AG04449 (cell line): ENCODE results near the gene SH3PXD2A.

Source experiments
- CTCF ChIA-PET: fragments of 350-600 bp; formaldehyde crosslinking; extraction: SDS; loops from one replicate; lab custom pipeline; 2021; ENCODE audit warnings: antibody characterized with exemption; lab: Yijun Ruan, JAX
- POLR2A ChIA-PET: fragments of 400-600, 350-600 bp; formaldehyde crosslinking; extraction: SDS; loops from one replicate; lab custom pipeline; 2020; ENCODE audit warnings: antibody characterized with exemption, inconsistent platforms; lab: Yijun Ruan, JAX
- DNase-seq: peaks from one replicate; pipeline ENCODE4 v3.0.0-alpha.2; 2010; ENCODE audit warnings: low read depth, low spot score
- H3K4me3 ChIP-seq: 2 replicates; pipeline ENCODE4 v1.5.1; 2011; ENCODE audit warnings: low read depth, mild to moderate bottlenecking, control low read depth, low read length
- TF ChIP-seq, protein P1 (sequence below): IDR thresholded peaks from one replicate; pipeline ENCODE4 v1.5.1; 2011; ENCODE audit warnings: mild to moderate bottlenecking, moderate library complexity, low read length, control low read depth, inconsistent platforms; ENCODE audit not compliant: insufficient read depth; ENCODE audit errors: missing control alignments

Gene SH3PXD2A

DNA sequence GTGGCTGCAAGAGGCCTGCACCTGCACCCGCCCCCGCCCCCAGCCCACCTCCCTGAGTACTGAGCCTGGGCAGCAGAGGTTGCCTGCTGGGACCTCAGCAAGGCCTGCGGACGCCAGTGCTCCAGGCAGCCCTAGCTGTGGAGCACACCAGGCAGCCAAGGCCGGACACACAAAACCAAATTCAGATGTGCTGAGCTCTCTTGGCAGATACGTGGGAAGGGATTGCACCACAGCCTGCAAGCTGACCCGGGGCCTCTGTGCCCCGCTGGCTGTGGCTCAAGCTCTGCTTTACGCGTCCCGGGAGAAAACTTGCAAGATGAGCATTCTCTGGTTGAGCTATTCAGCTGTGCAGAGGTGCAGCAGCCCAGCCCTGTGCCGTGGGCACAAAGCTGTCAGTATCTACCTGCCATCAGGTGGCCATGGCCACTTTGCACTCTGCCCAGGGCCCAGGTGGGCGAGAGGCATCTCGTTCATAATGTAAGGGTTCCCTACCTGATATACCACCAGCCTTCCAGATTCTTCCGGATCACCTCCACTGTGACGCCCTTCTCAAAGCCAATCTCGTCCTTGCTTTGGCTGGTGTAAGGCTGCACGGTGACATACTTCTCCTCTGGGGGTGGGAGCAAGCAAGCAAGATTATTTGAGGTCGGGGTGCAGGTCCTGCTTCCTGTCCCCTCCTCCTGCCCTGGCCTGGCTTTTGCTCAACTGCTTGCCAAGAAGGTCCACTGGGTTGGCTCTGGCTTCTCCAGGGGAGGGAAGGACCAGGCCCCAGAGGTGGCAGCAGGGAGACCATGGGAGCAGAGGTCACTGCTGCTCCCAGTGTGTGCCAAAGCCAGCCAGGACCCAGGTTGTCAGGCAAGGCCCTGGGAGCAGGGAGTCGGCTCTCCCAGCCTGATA is 238.4 kb downstream of the SH3PXD2A start:
- DNase-seq, result peak; percentile 57
- POLR2A ChIA-PET, result no interaction called here
- no peak overlapping the region for H3K4me3 ChIP-seq
- TF ChIP-seq, protein P1, sequence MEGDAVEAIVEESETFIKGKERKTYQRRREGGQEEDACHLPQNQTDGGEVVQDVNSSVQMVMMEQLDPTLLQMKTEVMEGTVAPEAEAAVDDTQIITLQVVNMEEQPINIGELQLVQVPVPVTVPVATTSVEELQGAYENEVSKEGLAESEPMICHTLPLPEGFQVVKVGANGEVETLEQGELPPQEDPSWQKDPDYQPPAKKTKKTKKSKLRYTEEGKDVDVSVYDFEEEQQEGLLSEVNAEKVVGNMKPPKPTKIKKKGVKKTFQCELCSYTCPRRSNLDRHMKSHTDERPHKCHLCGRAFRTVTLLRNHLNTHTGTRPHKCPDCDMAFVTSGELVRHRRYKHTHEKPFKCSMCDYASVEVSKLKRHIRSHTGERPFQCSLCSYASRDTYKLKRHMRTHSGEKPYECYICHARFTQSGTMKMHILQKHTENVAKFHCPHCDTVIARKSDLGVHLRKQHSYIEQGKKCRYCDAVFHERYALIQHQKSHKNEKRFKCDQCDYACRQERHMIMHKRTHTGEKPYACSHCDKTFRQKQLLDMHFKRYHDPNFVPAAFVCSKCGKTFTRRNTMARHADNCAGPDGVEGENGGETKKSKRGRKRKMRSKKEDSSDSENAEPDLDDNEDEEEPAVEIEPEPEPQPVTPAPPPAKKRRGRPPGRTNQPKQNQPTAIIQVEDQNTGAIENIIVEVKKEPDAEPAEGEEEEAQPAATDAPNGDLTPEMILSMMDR, result no peak
- CTCF ChIA-PET, result interaction anchor here (1.0 to 12.5 kb wide), 4 partner anchors 10 to 69 kb away, joined by 3 to 133 read pairs (median 10); no protein-coding TSS in a partner anchor

DNA sequence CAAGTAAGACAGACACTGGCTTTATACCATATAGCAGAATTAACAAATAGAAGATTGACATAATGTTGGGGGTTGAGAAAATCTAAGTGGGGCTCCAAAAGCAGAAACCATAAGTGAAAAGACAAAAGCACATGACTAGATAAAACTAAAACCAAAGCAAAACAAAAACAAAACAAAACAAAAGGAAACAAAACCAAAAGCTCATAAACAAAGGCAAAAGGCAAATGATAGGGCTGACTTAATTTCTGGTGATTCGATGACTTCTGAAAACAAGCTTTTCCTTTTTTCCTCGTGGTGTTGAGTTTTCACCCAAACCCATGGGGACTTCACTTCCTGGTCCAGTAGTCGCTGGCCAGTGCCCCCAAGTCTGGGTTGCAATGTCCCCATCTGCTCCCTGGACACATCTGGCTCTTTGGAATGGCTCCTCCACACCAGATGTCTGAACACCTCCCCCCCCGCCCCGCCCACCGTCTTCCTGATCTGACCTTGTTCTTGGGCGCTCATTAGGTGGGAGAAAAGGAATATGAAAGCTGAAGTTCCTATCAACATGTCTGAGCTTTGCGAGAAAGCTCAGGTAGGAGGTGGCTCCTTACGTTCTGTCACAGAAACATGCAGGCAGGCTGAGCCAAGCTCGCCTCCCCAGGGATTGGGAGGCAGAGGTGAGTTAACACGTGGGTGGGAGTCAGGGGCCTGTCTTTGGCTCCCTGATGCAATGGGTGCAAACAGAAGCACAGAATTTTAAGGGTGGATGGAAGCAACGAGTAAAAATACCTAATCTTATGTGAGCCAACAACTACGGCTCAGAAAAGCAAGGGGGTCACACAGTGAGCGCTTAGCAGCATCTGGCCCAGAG is 240.8 kb downstream of the SH3PXD2A start:
- TF ChIP-seq, protein P1, result no peak
- H3K4me3 ChIP-seq, result no peak overlapping the region
- ChIA-PET CTCF (interaction anchor here (1.2 to 12.5 kb wide), 9 partner anchors 9 to 99 kb away, joined by 3 to 133 read pairs (median 5); no protein-coding TSS in a partner anchor), POLR2A (interaction anchor here (0.5 to 1.3 kb wide), 2 partner anchors 14 to 46 kb away, joined by 3 to 6 read pairs; no protein-coding TSS in a partner anchor)
- no peak for DNase-seq

DNA sequence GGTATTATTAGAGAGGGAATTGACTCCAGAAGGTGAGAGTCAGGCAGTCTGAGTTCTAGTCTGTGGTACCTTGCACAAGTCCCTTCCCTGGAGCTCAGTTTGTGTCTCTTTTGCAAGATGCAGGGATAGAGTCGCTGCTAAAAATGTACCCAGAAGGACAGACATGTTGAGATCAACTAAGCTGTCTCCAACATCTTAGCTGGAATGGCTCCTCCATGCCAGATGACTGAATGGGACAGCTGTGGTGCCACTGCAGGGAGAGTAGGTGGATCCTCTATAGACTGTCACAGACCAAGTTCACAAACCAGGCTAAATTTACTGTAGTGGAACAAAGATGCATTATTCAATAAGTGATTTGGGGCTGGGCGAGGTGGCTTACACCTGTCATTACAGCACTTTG is 241.8 kb downstream of the SH3PXD2A start:
- DNase-seq, result no peak
- CTCF ChIA-PET, result interaction anchor here (1.9 to 12.5 kb wide), 4 partner anchors 8 to 72 kb away, joined by 5 to 133 read pairs (median 16); no protein-coding TSS in a partner anchor
- TF ChIP-seq, protein P1, result no peak
- POLR2A ChIA-PET, result interaction anchor here (0.6 kb wide), 1 partner anchor 41 kb away, joined by 3 read pairs; no protein-coding TSS in a partner anchor
- no peak overlapping the region for H3K4me3 ChIP-seq

DNA sequence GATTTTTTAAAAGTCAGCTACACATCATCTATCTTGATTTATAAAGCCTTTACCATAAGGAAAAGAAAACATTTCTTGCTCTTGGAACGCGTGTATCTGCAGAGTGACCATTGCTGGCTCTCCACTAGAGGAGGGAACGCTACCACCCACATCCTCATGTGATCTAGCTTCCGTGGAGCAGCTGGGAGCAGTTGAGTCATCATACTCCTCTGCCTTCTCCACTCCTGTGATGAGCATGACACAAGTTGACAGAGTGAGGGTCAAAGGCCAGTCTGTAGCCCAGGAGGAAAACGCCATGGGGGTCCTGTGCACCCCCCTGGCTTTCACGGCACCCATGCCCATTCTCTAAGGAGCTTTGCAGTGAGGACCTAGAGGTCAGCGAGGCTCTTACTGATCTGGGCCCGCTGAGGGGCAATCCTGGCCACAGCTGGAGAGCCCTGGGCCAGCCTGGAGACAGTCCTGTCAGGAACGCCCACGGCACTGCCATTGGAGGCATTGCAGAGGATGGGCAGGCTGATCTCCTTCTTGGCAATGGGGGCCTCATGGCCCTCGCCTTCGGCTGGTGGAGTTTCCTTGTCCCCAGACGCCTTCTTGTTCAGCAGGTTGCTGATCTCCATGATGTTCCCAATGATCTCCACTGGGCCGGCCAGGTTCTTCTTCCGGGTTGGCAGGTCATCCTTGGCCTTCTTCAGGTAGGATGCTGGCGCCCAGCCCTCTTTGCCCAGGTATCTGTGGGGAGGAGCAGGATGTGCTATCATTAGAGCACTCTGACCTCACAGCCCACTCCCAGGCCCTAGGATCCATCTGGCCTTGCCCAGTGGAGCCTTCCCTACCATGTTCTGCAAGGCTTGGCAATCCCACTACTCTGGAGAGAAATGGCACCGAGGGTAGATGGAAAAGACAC is 242.7 kb downstream of the SH3PXD2A start:
- ChIA-PET POLR2A (interaction anchor here (0.6 kb wide), 1 partner anchor 10 kb away, joined by 3 read pairs; no protein-coding TSS in a partner anchor), CTCF (interaction anchor here (0.6 to 12.5 kb wide), 12 partner anchors 7 to 84 kb away, joined by 3 to 133 read pairs (median 4); no protein-coding TSS in a partner anchor)
- TF ChIP-seq, protein P1, result no peak
- no peak overlapping the region for H3K4me3 ChIP-seq
- peak; percentile 31 for DNase-seq

DNA sequence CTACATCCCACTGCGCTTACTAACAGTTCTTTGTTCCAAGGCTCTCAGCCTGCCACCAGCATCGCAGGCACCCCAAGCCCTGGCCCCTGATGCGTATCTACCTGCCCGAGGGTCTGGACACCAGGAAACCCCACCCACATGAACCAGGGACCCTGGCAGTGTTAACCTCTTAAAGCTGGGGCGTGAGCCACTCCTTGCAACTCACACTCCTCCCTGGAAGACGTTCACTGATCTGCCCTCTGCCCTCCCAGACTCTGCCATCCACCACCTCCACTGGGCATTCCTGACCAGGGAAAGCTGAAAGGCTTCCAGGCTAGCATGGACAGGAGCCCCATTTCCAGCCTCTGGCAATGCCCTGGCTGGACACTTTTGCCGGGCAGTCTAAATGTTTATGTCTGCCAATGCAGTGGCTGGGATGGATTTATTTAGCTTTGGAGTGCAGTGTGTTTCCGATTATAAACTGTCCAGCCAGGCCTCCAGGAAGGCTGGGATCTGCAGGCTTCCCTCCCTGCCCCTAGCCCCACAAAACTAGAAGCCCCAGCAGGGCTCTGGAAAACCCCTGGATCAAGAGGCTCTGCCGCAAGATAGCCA is 244.4 kb downstream of the SH3PXD2A start:
- ChIA-PET POLR2A (no interaction called here), CTCF (interaction anchor here (1.7 to 12.5 kb wide), 4 partner anchors 11 to 75 kb away, joined by 4 to 133 read pairs (median 20); no protein-coding TSS in a partner anchor)
- TF ChIP-seq, protein P1, result no peak
- DNase-seq, result no peak
- H3K4me3 ChIP-seq, result no peak overlapping the region
